Measurements from ENCODE around the gene SCN3B.

The SCN3B gene

DNA sequence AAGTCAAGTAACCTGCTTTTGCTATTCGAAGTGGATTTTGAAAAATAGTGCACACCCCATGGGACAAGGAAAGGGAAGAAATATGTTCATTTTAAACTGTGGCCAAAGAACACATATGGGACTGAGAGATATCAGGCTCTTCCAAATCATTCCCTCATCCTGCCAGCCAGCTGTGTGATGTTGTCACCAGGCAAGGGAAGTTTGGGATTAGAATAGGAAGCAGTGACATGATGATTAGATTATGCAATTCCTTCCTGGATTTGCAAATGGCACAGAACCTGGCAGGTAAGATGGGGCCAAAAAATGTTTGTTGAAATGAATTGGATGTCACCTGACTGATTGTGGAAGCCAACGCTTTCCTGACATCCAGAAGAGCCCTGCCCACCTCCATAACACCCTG lies 4.9 kb upstream of the SCN3B start:
- DNase-seq (ENCODE audit: extremely low read depth in 1 of 2, low read depth in 1 of 2): no peak

DNA sequence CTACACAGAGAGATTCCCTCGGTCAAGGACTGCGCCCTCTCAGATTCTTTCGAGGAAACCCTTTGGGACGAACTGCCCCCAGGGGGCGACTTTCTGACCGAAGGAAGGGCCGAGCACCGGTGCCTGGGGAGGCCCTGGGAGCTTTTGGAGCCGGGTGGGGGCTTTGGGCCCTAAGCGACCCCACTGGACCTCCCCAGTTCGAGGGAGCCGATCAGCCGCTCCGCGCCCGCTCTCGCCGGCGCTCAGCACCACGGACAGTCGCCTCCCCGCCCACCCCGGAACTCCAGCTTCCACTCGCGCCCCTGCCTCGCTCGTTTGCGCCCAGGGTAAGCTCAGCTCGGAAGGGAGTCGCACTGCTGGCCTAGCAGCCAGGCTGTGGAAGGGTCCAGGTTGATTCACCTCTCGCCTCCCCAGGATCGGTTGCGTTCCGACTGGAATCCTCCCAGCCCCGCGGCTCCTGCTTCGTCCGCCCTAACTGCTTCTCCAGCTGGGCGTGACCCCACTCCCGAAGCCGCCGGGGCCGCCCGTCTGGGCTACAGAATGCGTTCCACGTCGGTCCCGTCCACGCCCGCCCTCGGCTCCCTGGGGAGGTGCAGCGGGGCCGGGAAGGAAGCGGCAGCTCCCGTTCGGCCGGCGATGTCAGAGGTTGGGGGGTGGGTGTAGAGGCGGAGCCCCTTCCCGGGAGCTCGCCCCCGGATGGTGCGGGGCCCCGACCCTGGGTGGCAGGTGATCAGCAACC lies 428 bp downstream of the SCN3B start:
- DNase-seq (ENCODE audit: extremely low read depth in 1 of 2, low read depth in 1 of 2): no peak

DNA sequence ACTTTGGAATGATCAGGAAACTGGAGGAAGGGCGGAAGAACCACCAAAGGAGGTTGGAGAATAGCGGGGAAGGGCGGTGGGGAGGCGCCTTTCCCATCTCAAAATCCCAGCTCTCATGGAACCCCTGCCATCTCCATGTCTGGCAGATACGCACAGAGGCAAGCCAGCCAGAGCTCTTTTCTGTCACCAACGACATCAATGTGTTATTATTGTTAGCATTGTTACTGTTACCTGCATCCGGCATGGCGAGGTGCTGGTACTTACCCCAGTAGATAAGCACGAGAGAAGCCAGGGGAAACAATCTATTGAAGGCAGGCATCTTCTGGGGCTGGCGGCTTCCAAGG lies 969 bp downstream of the SCN3B start:
- DNase-seq (ENCODE audit: extremely low read depth in 1 of 2, low read depth in 1 of 2): no peak

DNA sequence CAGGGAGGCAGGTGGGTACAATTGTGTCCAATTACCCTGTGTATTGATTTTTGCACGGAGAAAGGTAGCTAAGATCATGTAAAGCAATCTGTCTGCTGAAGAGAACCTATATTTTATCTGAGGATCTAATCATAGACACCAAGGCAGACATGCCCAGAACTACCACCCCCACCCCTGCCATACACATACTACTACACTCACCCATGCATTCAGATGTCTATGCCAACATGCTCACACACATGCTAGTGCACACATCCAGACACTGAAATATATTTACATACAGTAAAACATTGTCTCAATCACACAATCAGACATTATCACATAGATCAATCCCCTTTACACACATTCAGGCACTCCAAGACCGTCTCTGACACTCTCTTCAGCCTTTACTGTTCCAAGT lies 1.8 kb downstream of the SCN3B start:
- DNase-seq (ENCODE audit: extremely low read depth in 1 of 2, low read depth in 1 of 2): no peak

DNA sequence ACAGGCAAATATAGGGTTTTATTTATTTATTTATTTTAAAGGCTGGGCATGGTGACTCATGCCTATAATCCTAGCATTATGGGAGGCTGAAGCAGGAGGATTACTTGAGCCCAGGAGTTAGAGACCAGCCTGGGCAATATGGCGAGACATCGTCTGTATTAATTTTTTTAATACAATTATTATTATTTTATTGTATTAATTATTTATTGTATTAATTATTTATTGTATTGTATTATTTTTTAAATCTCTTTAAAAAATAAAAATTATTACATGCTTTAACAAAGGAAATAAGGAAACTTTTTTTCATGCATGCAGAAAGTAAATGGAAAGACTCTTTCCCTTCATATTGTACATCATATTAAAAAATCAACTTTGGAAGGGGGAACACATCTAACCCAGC lies 3.5 kb downstream of the SCN3B start:
- DNase-seq (ENCODE audit: extremely low read depth in 1 of 2, low read depth in 1 of 2): no peak

DNA sequence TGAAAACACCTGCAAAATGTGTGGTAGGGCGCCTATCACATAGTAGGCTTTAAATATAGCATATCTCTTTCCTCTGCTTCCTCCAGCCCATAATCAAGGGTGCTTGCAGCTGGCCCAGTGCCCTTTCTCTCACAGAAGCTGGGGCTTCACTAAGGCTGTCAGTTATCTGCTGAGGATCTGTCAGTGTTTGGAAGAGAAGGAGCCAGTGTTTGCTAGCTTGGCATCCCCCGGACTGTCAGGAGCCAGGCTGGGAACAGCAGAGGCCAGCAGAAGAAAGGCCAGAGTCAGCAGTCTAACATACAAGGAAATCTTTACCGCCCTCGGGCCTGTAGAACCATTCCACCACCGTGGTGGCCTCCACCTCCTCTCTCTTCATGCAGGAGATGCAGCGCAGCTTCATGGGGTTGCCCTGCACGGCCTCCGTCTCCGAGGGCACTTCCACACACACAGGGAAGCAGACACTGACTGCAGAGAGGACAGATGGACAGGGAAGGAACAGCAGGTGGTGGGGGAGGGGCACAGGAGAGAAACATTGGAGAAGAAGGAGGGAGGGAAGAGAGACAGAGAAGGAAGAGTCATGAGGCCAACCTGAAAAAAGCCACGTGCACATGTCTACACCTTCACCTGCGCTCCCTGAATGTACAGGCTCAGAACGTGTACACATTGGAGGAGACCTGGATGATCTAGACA lies 9.0 kb downstream of the SCN3B start:
- no peak for DNase-seq (ENCODE audit: extremely low read depth in 1 of 2, low read depth in 1 of 2)

DNA sequence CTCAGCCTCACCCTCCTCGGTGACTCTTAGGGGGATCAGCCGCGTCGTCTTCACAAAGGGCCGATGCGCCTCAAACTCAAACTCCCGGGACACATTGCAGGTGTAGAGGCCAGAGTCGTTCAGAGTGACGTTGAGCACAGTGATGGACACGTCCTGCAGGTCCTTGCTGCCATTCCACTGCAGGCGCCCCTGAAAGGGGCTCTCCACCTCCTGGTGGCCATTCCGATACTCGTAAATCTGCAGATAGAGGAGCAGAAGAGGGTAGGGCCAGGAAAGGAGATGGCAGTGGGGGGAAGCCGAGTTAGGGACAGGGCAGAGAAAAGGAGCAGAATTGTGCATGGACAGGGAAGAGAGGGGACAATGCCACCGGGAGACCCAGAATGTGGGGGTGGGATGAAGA lies 12.0 kb downstream of the SCN3B start:
- DNase-seq (ENCODE audit: extremely low read depth in 1 of 2, low read depth in 1 of 2): no peak

DNA sequence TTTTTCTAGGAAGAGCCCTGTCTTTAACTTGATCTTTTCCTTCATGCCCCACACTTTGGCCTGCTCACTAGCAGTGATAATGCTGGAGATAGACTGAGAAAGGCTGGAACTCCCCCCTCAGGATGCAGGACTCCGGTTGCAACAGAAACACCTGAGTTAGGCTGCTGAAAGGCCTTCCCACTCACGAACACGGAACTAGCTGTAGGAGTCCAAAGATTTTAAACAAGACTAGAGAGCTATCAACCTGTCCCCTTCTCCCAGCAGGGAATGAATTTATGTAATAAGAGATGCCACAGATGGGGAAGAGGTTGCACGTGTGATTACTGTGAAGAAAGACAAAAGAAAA lies 13.0 kb downstream of the SCN3B start:
- no peak for DNase-seq (ENCODE audit: extremely low read depth in 1 of 2, low read depth in 1 of 2)

DNA sequence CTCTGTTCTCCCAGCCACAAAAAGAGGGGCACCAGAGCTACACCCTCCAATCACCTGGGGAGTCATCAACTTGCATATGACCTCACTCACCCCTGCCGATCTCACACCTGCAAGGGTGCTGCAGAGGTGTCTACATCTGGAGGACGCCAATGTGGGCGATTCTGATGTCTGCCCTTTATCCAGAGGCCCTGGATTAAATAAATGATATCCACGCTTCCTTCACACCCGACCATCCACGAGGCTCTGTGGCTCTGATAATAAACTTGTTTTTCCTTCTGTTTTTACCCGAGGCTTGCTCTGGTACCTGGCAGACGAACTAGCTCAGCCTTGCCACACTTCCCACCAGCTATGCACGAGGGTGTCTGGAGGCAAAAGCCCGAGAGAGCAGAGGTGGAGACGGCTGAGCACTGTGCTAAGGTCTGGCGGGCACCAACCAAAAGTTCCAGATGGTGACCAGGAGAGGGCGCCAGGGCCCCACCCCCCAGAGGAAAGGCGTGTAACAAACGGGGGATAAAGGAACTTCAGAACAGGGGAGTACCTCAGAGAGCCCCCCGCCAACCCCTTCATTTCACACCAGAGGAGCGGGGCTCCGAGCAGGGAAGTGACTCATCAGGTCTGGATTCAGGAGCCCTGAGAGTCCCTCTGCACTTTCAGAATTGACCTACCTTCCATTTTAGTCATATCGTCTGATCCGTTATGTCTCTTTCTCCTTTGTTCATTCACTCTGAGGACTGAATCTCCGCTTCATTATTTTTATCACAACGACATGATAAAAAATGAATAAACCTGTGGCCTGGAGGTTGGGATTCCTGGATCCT lies 13.5 kb downstream of the SCN3B start:
- peak; percentile 12 to 23 for DNase-seq (ENCODE audit: extremely low read depth in 1 of 2, low read depth in 1 of 2)

DNA sequence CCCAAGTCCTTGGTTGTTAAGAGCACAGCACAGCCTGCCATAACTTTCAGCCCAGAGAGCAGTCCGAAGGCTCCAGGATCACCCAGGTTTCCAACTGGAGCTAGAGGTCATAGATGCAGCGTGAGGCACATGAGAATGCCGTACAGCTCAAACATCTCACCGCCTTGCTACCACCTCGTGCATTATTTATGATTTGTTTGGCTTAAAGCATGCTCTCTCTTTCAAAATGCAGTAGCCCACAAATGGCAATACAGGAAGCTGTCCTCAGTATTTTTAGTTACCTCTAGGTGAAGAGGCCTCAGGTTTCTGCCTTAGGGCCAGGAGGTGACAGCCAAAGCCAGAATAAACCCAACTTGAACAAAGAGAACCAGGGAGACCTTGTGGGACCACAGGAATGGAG lies 14.4 kb downstream of the SCN3B start:
- no peak for DNase-seq (ENCODE audit: extremely low read depth in 1 of 2, low read depth in 1 of 2)

DNA sequence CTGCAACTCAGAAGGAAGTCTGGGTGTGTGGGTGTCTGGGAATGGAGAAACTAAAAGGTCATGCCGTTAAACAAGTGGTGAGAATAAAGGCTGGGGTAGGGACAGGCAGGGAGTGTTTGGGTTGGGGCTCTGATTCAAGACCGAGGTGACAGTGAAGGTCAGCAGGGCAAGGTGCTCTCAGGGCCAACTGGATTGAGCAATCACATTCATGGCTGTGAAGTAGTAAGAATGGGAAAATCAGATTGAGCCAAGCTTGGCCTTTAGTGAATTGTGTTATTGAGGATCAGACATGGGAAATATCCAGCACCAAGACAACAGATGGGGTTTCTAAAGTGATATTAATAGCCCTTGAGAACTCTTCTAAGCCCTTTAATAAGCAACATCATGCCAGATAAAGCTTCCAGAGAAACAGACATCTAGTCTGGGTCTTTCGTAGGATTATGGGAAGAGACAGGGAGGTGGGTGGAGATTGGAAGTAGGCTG lies 24.3 kb downstream of the SCN3B start:
- DNase-seq (ENCODE audit: extremely low read depth in 1 of 2, low read depth in 1 of 2): no peak

DNA sequence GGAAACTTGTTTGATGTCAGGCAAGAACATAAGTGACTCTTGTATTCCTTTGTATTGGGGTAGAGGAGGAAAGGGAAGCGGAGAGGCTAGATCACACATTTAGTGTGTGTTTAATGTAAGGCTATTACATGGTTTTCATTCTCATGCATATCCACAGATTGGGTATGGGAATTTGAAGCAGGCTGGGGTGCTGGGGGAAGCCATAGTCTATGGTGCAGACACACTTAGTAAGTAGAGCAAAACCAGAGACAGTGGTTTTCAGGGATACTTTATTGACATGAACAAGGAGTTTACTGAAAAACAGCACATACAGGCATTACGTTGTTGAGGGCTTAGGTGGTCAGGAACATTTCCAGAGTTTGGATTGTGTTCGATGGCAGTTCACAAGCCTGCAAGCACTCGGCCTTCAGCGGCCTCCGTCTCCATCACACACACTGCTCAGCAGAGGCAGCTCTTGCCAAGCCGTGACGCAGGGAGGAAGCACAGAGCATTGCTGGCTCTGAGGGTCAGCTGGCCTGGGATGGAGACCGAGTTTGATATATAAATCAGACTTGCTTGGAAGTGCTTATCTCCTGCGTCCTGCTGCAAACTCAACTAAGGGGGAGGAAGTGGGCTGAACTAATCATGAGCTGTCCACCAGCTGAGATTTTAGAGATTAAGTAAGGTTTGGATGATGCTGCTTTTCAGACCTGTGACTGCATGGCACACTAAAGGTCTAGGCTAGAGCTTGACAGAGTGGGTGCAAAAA lies 25.3 kb downstream of the SCN3B start:
- DNase-seq (ENCODE audit: extremely low read depth in 1 of 2, low read depth in 1 of 2): no peak

DNA sequence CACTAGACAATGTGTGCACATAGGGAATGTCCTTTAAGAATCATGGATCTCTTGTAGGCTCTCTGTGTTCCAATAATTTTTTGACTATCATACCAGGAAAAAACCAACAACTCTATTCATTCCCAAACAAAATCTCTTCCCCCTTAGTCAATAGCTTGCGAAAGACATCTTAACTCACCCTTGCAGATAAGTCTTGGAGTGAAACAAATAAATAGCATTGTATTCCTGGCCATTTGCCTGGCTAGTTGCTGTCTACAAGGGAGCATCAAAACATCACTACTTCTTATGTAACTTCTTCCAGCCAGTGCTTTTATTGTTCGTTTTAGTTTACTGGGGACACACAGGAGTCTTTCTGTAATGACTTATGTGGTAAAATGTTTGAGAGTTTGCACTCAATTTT lies 29.4 kb downstream of the SCN3B start:
- no peak for DNase-seq (ENCODE audit: extremely low read depth in 1 of 2, low read depth in 1 of 2)

DNA sequence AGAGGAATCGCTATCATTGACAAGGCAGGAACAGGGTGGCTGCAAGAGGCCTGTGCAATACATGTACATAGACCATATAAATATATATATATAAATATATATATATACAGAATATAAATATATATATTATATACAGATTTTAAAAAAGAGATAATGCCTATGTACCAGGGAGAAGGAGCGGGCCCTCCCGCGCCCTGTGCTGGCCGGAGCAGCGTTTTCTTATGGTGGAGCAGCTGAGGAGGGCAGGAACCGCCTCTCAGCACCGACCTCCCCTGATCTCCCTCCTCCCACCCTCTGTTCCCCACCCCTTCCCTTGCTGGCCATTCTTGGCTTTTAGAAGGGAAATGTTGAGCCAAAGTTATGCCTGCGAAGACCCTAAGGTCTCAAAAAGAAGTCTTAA lies 31.8 kb downstream of the SCN3B start:
- DNase-seq (ENCODE audit: extremely low read depth in 1 of 2, low read depth in 1 of 2): no peak

DNA sequence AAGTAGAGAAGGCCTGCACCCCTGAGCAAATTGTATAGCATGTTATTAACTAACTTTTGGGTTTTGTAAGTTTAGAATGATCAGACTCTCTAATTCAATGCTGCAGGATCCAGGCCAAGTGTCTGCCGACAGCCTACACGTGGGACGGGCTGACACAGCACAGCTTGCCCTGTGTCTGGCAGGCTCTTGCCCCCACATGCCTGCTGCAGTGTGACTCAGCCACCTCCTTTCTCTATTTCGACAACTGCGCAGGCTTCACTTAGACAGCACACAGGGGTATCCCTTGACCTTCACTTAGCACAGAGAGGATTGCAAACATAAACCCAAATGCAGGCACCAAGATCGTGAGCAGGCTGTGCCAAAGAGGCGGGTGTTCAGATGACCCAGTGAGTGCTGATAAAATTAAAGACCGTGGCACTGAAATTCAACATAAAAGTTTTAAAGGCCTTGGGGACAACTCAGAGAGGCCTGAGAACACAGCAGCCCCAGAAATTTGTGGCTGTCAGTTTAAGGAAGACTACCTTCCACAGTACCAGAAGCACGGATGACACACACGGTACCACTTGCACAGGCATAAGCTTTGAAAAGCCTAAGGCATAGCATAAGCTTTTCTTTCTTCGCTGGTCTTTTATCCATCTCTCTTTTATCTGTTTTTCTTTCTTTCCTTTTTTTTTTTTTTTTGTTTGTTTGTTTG lies 37.8 kb downstream of the SCN3B start:
- DNase-seq (ENCODE audit: extremely low read depth in 1 of 2, low read depth in 1 of 2): no peak

DNA sequence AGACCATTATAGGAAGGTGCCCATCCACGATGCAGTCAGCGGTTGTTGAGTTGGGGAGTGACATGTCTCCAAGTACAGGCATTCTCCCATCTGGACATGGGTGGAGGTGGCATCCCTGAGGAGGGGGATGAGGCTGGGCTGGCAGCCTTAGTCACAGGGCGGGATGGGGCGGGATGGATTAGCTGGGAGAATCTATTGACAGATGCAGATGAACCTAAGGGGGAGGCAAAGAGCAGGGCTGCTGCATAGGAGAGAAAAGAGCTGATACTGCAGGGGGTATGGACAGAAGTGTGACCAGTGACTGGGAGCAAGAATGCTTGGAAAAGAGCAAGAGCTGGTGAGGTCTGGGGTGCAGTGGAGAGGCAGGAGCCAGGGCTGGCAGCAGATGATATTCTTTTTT lies 42.7 kb downstream of the SCN3B start:
- no peak for DNase-seq (ENCODE audit: extremely low read depth in 1 of 2, low read depth in 1 of 2)

DNA sequence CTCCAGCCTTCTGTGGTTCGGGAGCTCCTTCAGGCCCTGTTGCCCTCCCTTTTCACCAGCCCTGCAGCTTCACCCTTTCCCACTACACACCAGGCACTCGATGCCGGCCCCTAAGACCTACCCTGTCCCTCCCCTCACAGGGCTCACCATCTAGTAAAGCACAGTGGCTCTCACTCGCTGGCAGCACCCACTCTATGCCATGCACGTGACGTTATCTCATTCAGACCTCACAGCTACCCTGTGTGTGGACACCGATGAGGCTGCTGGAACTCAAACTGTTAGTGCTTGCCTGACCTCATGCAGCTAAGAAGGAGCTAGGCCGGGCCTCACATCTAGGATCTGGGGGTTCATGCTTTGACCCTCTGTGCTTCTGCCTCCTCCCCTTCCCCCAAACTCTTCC lies 45.5 kb downstream of the SCN3B start:
- no peak for DNase-seq (ENCODE audit: extremely low read depth in 1 of 2, low read depth in 1 of 2)

DNA sequence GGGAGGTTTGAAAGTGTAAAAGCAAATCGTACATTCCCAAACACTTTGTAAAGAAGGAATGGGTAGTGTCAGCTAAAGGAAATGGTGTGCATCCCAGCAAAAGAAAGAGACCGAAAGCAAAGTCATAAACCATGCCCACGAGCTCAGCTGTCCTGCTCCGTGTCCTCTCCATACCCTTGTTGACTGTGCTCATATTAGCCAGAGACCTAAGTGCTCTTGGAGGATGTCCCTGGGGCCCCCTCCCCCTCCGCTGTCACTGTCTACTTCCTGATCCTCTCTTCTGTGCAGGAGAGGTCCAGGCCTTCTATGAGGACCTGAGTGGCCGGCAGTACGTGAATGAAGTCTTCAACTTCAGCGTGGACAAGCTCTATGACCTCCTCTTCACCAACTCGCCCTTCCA lies 46.1 kb downstream of the SCN3B start:
- no peak for DNase-seq (ENCODE audit: extremely low read depth in 1 of 2, low read depth in 1 of 2)

DNA sequence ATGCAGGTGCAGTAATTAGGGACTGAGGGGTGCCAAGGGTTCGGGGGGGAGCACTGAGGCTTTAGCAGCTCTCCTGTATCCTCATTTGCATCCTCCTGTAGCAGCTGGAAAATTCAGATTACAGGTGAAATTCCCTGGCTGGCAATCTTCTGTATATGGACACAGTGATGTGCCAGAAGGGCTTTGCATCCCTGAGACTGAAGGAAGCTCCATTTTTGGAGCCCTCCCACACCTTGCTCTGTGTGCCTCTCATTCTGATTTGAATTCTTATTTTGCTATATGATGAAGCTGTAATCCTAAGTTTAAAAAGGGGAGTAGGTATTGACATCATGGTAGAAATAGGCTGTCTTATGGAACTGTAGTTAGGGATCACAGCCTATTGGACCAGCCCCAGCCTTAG lies 46.6 kb downstream of the SCN3B start:
- no peak for DNase-seq (ENCODE audit: extremely low read depth in 1 of 2, low read depth in 1 of 2)

DNA sequence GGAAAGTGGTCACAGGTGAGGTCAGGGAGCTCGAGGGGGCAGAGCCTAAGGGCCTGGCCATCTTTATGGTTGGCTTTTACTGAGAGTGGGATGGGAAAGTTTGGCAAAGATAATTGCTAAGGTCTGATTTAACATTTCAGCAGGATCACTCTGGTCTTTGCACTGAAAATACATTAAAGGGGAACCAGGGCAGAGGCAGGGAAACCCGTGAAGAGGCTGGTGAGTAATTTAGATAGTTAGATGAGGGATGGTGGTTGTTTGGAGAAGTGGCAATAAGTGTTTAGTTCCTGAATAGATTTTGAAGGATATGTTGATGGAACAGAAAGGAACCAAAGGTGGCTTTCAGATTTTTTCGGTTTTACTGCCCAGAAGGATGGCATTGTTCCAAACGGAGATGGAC lies 50.8 kb downstream of the SCN3B start:
- no peak for DNase-seq (ENCODE audit: extremely low read depth in 1 of 2, low read depth in 1 of 2)

DNA sequence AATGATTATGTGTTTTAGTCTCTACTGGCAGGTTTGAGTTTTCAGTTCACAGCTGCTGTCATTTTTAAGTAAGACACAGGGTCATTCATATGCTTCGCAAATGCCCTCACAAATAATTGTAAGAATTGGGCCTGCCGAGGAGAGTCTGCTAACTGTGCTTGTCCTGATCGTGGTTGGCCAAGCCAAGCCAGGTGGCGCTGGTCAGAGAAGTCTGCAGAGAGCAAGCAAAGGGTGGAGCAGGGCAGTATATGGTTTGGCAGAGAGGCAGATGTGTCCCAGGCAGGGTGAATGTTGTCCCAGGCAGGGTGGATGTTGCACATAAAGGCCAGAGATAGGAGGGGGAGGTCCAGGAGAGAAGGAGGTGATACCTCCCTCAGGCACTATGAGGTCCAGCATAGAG lies 52.7 kb downstream of the SCN3B start:
- no peak for DNase-seq (ENCODE audit: extremely low read depth in 1 of 2, low read depth in 1 of 2)

All from stimulated activated CD8-positive, alpha-beta memory T cell treated with anti-CD3 and anti-CD28 coated beads, Interleukin-7, amount 100 ng/mL, for 48 hours (primary cell).